IPS-NIHi7 (cell line): ENCODE data around the gene ATOSA.

Source experiments
- DNase-seq: peaks from one replicate; pipeline ENCODE4 v3.0.0; 2012; ENCODE audit warnings: mixed read lengths; ENCODE audit errors: extremely low spot score

Gene ATOSA

DNA sequence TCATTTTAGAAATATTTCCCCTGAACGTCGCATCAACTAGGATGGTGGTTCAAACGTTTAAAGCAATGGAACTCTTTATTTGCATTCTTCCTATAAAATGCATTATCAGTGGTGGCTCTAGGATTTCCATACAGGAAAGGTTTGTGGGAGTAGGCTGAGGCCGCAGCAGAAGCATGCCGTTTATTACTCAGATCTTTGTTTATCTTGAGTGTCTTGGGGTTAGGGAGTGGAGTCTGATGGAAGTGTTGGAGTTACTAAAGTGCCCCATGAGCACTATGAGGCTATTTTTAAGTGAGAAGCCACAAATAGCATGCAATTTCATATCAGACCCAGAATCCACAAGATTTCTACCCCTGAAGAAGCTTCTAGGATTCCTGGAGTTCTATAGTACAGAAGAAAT, 26.2 kb downstream of the ATOSA start:
- DNase-seq, result no peak

DNA sequence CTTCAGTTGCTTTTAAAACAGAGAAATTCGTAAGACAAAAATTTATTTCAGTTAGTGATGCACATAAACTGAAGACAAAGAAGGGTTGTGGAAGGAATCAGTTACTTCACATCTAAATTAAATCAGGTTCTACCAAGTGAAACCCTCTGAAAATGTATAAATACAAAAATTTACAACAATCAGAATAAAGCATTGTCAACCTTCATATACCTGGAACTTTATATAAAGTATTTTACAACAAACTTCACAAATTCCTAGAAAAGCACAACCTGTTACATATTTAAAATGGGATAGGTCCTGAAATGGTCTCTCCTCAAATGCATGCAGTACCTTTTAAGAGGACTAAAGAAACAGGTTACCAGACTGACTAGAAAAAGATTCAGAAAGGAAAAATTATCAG, 26.9 kb downstream of the ATOSA start:
- no peak for DNase-seq

DNA sequence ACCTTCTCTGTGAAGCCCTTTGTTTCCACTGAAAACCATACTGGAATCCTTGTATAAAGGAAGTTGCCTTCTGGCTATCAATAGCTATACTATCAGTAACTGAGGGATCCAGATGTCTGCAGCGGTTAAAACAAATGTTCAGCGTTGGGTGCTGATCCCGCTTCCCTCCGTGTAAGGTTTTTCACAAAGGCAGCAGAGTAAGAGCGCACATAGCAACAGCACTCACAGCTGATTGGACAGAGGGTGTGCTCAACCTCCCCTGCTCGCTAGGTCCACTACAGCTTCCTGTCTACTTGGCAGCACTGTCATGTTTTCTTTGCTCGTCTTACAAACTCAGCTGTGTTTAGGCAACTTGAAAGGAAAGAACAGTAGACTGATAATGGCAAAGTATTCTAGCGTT, 27.3 kb downstream of the ATOSA start:
- peak; percentile 54 for DNase-seq

DNA sequence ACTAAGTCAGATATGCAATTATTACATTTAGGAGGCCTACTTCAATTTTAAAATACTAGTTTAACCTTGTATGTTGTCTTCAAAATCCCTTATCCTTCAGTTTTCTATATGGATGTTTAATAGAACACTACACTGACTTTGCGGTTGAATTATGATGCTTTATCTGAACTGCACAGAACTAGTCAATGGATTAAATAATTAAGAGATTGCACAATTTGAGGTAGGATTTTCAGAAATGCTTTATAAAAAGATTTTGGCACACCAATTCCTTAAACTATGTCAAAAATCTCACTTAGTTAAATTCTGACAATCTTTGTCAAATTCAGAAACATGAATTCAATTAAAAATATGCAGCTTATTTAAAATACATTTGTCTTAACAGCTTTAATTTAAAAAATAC, 28.1 kb downstream of the ATOSA start:
- DNase-seq, result no peak

DNA sequence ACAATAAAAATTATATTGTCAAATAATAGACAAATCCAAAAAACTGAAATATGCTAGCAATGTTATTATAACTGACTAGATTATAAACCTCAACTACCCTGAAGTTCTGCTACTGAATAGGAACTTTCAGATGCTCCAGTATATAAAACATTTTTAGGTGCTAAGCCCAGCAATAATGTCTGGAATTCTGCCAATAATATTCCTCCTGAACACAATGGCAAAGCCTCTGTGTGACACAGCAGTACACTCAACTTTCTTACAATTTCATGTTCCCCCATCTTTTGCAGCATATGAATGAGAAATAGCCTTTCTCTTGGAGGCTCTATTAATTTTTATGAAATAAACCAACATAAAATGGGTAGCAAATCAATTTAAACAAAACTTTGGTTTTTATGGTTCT, 29.5 kb downstream of the ATOSA start:
- no peak for DNase-seq

DNA sequence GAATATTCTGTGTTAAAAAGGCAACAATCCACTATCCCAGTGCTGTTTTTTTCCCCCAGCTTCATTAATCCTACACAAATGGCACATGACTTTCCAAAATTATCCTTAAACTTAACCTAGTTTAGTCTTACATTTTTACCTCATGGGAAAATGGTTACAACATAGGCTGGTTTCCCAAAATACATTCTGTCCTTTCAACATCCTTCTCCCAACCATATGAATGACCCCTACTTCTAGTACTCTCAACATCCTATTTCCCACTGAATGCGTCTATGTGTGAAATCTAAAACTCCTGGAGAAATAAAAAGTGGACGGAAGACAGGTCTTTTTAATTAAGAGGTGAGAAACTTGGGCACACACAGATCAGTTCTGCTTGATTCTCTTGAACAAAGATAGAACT, 33.3 kb downstream of the ATOSA start:
- no peak for DNase-seq

DNA sequence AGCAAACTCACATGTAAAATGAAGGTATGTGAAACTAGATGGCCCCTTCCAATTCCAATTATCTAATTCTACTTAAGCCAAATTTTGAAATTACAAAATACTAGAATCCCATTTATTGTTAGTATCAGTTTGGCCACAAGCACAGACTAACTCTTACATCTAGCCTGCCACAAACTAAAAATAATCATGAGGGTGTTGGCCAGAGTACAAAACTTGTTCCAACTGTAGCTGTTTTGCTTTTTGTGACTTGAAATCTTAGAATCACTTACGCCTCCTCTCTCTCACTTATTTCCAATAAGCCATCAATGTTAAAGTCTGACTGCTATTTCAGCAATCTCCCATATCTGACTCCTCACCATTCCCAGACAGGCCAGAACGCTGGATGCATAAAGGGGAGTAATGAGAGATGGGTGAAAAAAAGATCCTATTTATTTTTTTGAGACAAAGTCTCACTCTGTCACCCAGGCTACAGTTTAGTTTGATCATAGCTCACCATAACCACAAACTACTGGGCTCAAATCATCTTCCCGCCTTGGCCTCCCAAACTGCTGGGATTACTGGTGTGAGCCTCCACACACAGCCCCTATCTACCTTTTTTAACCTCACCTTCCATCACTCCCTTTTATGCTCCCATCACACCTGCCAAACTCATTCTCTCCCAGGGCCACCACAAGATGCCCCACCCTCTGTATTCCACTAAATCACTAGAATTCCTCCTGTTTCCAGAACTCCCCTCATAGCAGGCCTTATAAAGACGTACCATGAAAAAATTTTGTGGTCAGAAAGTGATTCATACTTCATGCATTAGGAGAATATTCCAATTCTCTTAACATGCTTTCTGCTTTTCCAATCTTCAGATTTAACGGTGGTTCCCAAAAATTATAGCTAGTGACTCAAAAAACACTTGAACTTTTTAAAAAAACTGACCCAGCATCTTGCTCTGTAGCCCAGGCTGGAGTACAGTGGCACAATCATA, 36.5 kb downstream of the ATOSA start:
- DNase-seq, result no peak

DNA sequence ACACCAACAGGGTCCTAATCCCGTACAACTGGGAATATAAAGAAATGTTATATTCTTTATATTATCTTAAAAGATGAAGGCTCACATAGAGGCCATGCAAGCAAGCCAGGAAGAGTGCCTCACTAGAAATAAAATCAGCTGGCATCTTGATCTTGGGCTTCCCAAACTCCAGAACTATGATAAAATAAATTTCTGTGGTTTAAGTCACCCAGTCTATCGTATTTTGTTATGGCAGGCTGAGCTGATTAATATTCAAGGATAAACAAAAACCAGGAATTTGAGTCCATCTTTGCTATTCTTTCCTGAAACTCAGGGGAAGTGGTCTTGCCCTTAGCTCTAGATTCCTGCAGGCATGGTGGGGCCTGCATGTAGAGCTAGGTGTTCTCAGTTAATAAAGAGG, 42.7 kb downstream of the ATOSA start:
- no peak for DNase-seq

DNA sequence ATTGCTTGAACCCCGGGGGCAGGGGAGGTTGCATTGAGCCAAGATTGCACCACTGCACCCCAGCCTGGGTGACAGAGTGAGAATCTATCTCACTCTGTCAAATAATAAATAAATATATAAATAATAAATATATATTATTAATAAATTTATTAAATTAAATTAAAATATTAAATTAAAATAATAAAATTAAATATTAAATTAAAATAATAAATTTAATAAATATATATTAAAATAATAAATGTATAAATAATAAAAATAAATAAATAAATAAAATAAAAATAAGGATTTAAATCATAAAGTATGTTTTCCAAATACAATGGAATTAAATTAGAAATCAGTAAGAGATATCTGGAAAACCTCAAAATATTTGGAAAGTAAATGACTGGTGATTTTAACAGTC, 43.3 kb downstream of the ATOSA start:
- DNase-seq, result no peak
